DND-41 (cell line): ENCODE measurements around the gene SLC14A1.

Experiments used
- ATAC-seq: fragments of 200-7000 bp; cut with Tn5 transposase; 3 replicates; pipeline ENCODE4 v1.9.1; 2021; ENCODE audit warnings: low read depth; ENCODE audit not compliant: insufficient read depth
- DNase-seq: peaks from one replicate; pipeline ENCODE4 v3.0.0-alpha.2; 2020
- H2AFZ ChIP-seq: 2 replicates; pipeline ENCODE4 v1.6.0; 2012; ENCODE audit warnings: low read depth, low read length
- H3K27ac ChIP-seq: 2 replicates; pipeline ENCODE4 v1.5.1; 2012; ENCODE audit warnings: low read length, inconsistent platforms
- H3K27me3 ChIP-seq: fragments of 200-600 bp; sonication (generic); 2 replicates; pipeline ENCODE4 v1.6.0; 2012; ENCODE audit warnings: low read length, mild to moderate bottlenecking, inconsistent platforms; ENCODE audit not compliant: insufficient read depth, poor library complexity
- H3K36me3 ChIP-seq: 2 replicates; pipeline ENCODE4 v1.5.1; 2012; ENCODE audit warnings: low read length, inconsistent platforms; ENCODE audit not compliant: insufficient read depth
- H3K4me1 ChIP-seq: 2 replicates; pipeline ENCODE4 v1.5.1; 2012; ENCODE audit warnings: mild to moderate bottlenecking, low read length; ENCODE audit not compliant: insufficient read depth
- H3K4me2 ChIP-seq: 2 replicates; pipeline ENCODE4 v1.6.0; 2012; ENCODE audit warnings: mild to moderate bottlenecking, moderate library complexity, low read length, inconsistent platforms; ENCODE audit not compliant: insufficient read depth
- H3K4me3 ChIP-seq, 2 experiments: fragments of 200-600 bp in 1 of 2; shearing (Covaris generic) in 1 of 2; 2 replicates each; pipeline ENCODE4 v1.5.1; 2012 to 2016; ENCODE audit warnings: inconsistent platforms in 2 of 2, low read length in 2 of 2, mild to moderate bottlenecking in 2 of 2, low read depth in 1 of 2, moderate library complexity in 1 of 2
- H3K79me2 ChIP-seq: 2 replicates; pipeline ENCODE4 v1.6.0; 2012; ENCODE audit warnings: low read length, inconsistent platforms; ENCODE audit not compliant: insufficient read depth
- H3K9ac ChIP-seq: 2 replicates; pipeline ENCODE4 v1.6.0; 2012; ENCODE audit warnings: low read depth, mild to moderate bottlenecking, inconsistent platforms, low read length, moderate library complexity
- H3K9me3 ChIP-seq: 2 replicates; pipeline ENCODE4 v1.5.1; 2012; ENCODE audit warnings: low read length, moderate library complexity, mild to moderate bottlenecking, inconsistent platforms; ENCODE audit not compliant: insufficient read depth, severe bottlenecking
- H4K20me1 ChIP-seq: 2 replicates; pipeline ENCODE4 v1.6.0; 2012; ENCODE audit warnings: low read length; ENCODE audit not compliant: insufficient read depth
- CTCF ChIP-seq: IDR thresholded peaks from 2 replicates; pipeline ENCODE4 v1.5.1; 2012; ENCODE audit warnings: borderline replicate concordance, low read length, moderate library complexity, mild to moderate bottlenecking; ENCODE audit not compliant: poor library complexity, severe bottlenecking; ENCODE audit errors: extremely low read depth
- EZH2 ChIP-seq: IDR thresholded peaks from 3 replicates; pipeline ENCODE4 v1.6.1; 2012; ENCODE audit warnings: borderline replicate concordance, low read depth, mild to moderate bottlenecking, moderate library complexity, low read length, inconsistent platforms; ENCODE audit not compliant: severe bottlenecking

The SLC14A1 gene

GRCh38 chr18:45725336-45725735 lies 1.4 kb downstream of the SLC14A1 start:
- ATAC-seq (no peak), DNase-seq (no peak)
- Histone ChIP-seq H3K4me2 (no peak overlapping the region), H4K20me1 (no peaks in the 10 kb centered on the region), H3K27ac (no peak overlapping the region), H3K9me3 (no peaks in the 10 kb centered on the region), H3K27me3 (no peaks in the 10 kb centered on the region), H3K4me1 (no peaks in the 10 kb centered on the region), H3K4me3 (no peak overlapping the region), H3K36me3 (no peaks in the 10 kb centered on the region), H2AFZ (no peak overlapping the region), H3K79me2 (no peaks in the 10 kb centered on the region), H3K9ac (no peak overlapping the region)
- TF ChIP-seq EZH2 (no peak), CTCF (no peak)

- H3K4me3 ChIP-seq, result no peak overlapping the region
- no peaks in the 10 kb centered on the region for H3K36me3 ChIP-seq
- H3K27me3 ChIP-seq, result no peaks in the 10 kb centered on the region
- H3K9ac ChIP-seq, result no peak overlapping the region
- no peaks in the 10 kb centered on the region for H3K4me1 ChIP-seq
- no peak overlapping the region for H2AFZ ChIP-seq
- H3K27ac ChIP-seq, result no peak overlapping the region
- DNase-seq (no peak), ATAC-seq (no peak)
- H3K9me3 ChIP-seq, result no peaks in the 10 kb centered on the region
- H3K79me2 ChIP-seq, result no peaks in the 10 kb centered on the region
- no peaks in the 10 kb centered on the region for H4K20me1 ChIP-seq
- no peak overlapping the region for H3K4me2 ChIP-seq
- TF ChIP-seq CTCF, result no peak
These were observed 2.6 kb downstream of the SLC14A1 start for GRCh38 chr18:45726603-45727002.

GRCh38 chr18:45727068-45727467 lies 3.1 kb downstream of the SLC14A1 start:
- no peaks in the 10 kb centered on the region for H3K9me3 ChIP-seq
- H3K4me1 ChIP-seq, result no peaks in the 10 kb centered on the region
- no peak overlapping the region for H3K4me2 ChIP-seq
- no peak overlapping the region for H3K4me3 ChIP-seq
- H3K27me3 ChIP-seq, result no peaks in the 10 kb centered on the region
- H2AFZ ChIP-seq, result no peak overlapping the region
- DNase-seq, result no peak
- TF ChIP-seq CTCF (no peak), EZH2 (no peak)
- H3K9ac ChIP-seq, result no peak overlapping the region
- no peak for ATAC-seq
- H3K27ac ChIP-seq, result no peak overlapping the region
- H3K36me3 ChIP-seq, result no peaks in the 10 kb centered on the region
- no peaks in the 10 kb centered on the region for H3K79me2 ChIP-seq
- H4K20me1 ChIP-seq, result no peaks in the 10 kb centered on the region
